Right lobe of liver (tissue), 4 donors: ENCODE data around the gene ERFE.

Experiments
- CTCF ChIP-seq, 4 donors: fragments of 200-600 bp in 3 of 4; fragments of 450-650 bp in 1 of 4; IDR thresholded peaks; one replicate each; pipeline versions ENCODE4 v1.5.1 to v1.8.0; 2016 to 2022; ENCODE audit warnings: antibody characterized with exemption in 4 of 4, mild to moderate bottlenecking in 2 of 4
- POLR2A ChIP-seq: fragments of 450-650 bp; IDR thresholded peaks from one replicate; pipeline ENCODE4 v1.6.1; 2017; ENCODE audit warnings: antibody characterized with exemption, mild to moderate bottlenecking
- donor health status: DM: no; HTN: no; CAD: no.
- donor health status: DM: no; HTN: no; CAD: no.
- donor health status: DM: no; HTN: yes; CAD: no.

GRCh38 chr2:238159661-238160205 is 963 bp downstream of the ERFE start:
- TF ChIP-seq CTCF (IDR thresholded peaks at IDR 0.05) (no peak), POLR2A (no peak)
